ENCODE data around the gene PLEKHG3. TPM values are rescaled to one million over a fixed set of nuclear protein-coding genes. Genes with fewer than 3 reads are reported as not detected.
A peak's percentile ranks its signal among the peaks of the same experiment; 100 is the strongest.

Gene PLEKHG3
- total RNA-seq, 1 donor from 2014 or later = 3.0 TPM

DNA sequence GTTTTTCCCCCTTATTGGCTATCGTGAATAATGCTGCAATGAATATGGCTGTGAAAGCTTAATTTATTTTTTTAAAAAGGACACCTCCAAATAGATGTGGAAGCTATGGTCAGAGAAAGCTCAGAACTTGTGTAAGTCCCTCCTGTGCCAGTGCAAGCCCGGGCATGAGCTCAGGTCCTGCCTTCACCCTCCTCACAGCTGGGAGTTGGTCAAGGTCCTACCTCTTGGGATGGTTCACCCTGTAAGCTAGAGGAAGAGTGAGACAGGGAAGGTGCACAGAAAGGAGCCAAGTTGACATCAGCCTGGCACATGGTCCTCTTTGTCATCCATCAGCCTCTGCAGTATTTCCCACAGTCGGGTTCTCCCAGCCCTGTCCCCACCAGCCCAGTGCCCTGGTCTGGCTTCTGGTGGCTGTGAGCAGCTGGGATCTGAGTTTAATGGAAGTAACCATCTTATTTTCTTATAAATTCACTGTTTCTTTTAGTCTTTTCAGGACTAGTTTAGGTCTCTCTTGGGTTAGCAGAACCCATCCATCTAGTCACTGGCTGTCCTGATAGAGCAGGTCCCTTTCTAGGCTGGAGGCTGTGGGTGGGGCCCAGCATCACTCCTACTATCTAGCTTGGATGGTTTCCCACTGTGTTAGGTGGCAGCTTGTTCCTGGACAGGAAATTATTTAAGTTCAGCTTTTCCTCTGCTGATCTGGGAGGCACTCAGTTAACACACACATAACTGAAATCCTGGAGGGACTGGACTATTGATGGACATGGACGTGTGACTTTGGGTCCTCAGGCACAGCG, 11.8 kb upstream of the PLEKHG3 start:
- H3K36me3 Mint-ChIP-seq (ENCODE audit: low read depth) = no peaks in the 10 kb centered on the region
- peaks cover 30% of the 10 kb centered on the region for H3K27me3 Mint-ChIP-seq
- DNase-seq = no peak
- intact Hi-C loops (cut with micrococcal nuclease) = no loop called here
- H3K9me3 Mint-ChIP-seq = no peaks in the 10 kb centered on the region
- H3K27ac Mint-ChIP-seq = no peak overlapping the region
- peaks cover 29% of the 10 kb centered on the region for H3K4me1 Mint-ChIP-seq
- no peak overlapping the region for H3K4me3 Mint-ChIP-seq

DNA sequence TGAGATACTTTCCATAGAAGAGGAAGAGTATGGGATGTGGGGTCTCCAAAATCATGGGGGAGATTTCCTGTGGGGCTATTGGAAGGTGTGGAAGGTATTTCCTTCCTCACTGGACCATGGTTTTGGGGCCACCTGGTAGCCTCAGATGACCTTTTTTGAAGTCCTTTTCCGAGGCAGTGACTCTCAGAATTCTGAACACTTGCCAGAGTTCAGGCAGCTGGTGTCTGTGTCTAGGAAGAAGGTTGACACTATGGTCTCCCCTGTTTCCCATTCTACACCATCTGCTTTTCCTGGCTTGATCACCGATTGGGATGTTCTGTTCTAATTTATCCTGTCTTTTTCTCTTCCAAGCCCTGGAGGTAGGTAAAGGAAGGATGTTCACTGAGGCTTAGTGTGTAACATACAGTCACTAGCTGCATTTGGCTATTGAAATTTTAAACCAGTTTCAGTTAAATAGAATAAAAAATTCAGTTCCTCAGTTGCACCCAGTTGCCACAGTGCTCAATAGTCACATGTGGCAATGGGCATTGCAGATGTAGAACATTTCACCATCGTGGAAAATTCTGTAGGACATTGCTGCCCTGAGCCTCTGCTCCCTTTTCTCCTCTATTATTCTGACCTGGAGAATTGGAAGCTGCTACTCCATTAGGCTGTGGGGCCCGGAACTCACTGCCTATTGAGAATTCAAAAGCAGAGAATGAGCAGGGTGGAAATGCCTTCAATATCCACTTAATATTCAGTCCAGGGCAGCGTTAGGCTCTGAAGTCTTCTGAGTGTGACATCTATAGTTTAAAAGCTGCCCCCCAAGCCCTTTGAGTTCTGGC, 11.0 kb upstream of the PLEKHG3 start:
- peaks cover 32% of the 10 kb centered on the region for H3K27me3 Mint-ChIP-seq
- DNase-seq = no peak
- H3K27ac Mint-ChIP-seq = no peak overlapping the region
- peaks cover 27% of the 10 kb centered on the region for H3K4me1 Mint-ChIP-seq
- intact Hi-C loops (cut with micrococcal nuclease) = no loop called here
- H3K9me3 Mint-ChIP-seq = no peaks in the 10 kb centered on the region
- no peaks in the 10 kb centered on the region for H3K36me3 Mint-ChIP-seq (ENCODE audit: low read depth)
- no peak overlapping the region for H3K4me3 Mint-ChIP-seq

DNA sequence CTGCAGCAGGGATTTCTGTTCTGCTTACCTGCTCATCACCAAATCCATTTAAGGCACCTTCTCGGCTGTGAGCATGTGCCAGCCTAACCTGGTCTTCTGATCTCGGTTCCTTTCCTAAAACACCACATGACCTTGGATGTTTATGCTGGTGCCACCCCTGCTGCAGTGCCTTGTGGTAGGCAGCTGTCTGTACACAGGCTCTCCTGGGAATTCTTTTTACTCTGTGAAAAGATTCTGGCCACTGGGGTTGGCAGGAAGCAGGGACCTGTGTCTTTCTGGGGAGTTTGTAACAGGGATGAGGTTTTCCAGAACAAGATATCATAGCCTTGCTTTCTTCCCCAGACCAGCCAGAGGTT, 10.4 kb upstream of the PLEKHG3 start:
- peaks cover 31% of the 10 kb centered on the region for H3K27me3 Mint-ChIP-seq
- DNase-seq = no peak
- no peak overlapping the region for H3K27ac Mint-ChIP-seq
- no peaks in the 10 kb centered on the region for H3K36me3 Mint-ChIP-seq (ENCODE audit: low read depth)
- H3K4me1 Mint-ChIP-seq = peaks cover 29% of the 10 kb centered on the region
- no peak overlapping the region for H3K4me3 Mint-ChIP-seq
- H3K9me3 Mint-ChIP-seq = no peaks in the 10 kb centered on the region
- intact Hi-C loops (cut with micrococcal nuclease) = no loop called here

DNA sequence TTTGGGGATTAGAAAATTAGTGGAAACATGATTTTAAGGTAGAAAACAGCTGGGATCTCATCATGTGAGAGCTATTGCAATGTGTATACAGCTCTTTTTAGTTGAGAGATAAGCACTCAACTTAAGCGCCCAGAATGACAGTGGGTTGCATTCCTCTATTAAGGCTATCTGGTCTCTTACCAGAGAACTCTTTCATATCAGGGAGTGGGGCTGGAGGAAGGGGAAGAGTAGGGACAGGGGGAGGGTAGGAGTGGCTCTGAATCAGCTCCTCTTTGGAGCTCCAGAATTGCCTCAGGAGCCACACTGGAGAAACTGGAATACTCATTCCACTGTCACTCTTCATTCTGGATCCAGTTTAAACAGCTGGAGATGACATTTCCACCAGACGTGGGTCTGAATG, 9.2 kb upstream of the PLEKHG3 start:
- DNase-seq = no peak
- Mint-ChIP-seq H3K4me3 (no peak overlapping the region), H3K9me3 (no peaks in the 10 kb centered on the region), H3K4me1 (peaks cover 27% of the 10 kb centered on the region), H3K36me3 (ENCODE audit: low read depth) (no peaks in the 10 kb centered on the region), H3K27me3 (peaks cover 26% of the 10 kb centered on the region), H3K27ac (no peak overlapping the region)
- intact Hi-C loops (cut with micrococcal nuclease) = no loop called here

DNA sequence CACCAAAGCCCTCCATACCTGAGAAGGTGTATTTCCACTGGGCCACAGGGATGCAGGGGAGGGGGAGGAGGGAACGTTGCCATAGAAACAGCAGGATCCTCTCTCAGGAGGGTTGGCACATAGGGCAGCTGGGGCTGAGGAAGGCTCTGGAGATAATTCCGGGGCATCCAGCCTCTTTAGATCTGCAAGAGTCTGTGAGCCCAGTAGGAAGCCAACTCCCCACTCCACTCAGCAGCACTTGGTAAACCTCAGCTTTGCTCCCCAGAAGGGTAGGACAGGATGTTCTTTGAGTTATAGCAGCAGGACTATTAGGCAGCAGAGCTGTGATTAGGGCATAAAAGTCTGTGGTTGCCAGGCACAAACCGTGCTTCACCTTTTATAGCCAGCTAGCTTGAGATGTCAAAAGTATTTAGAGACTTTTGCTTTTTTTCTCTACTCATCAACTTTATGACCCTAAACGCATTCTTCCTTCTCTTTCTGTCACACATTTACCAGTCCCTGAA, 7.8 kb upstream of the PLEKHG3 start:
- Mint-ChIP-seq H3K27me3 (peaks cover 37% of the 10 kb centered on the region), H3K9me3 (no peaks in the 10 kb centered on the region), H3K27ac (no peak overlapping the region), H3K36me3 (ENCODE audit: low read depth) (no peaks in the 10 kb centered on the region), H3K4me3 (no peak overlapping the region), H3K4me1 (peaks cover 28% of the 10 kb centered on the region)
- peak; percentile 69 for DNase-seq
- intact Hi-C loops (cut with micrococcal nuclease) = no loop called here

DNA sequence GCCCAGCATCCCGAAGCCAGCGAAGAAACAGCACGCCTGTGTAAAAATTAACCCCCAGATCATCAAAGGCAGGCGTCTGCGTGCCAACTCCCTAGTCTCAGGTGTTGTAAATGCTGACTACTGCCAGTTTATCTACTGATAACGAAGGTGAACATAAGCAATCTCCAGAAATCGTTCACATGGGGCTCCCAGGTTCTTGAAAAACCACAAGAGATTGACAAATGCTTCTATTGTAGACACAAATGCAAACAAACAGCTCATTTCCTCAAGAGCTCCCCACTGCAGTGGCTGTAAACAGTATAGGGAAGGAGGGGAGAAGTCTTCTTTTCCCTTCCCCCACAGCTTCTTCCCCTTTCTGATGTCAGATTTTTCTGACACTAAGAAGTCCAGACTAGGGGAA, 5.3 kb upstream of the PLEKHG3 start:
- Mint-ChIP-seq H3K27me3 (peaks cover 52% of the 10 kb centered on the region), H3K9me3 (no peaks in the 10 kb centered on the region), H3K27ac (no peak overlapping the region), H3K36me3 (ENCODE audit: low read depth) (no peaks in the 10 kb centered on the region), H3K4me1 (peaks cover 33% of the 10 kb centered on the region), H3K4me3 (peak overlapping the region; percentile 7)
- peak; percentile 76 for DNase-seq
- intact Hi-C loops (cut with micrococcal nuclease) = no loop called here

DNA sequence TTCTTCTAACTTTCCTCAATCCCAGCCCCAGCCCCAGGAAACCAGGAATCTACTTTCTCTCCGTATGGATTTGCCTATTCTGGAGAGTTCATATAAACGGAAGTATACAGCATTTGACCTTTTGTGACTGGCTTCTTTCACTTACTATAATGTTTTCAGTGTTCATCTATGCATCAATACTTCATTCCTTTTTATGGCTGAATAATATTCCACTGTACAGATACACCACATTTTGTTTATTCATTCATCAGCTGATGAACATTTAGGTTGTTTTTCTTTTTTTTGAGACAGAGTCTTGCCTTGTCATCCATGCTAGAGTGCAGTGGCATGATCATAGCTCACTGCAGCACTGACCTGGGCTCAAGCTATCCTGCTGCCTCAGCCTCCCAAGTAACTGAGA, 3.9 kb upstream of the PLEKHG3 start:
- intact Hi-C loops (cut with micrococcal nuclease) = no loop called here
- H3K27me3 Mint-ChIP-seq = peaks cover 51% of the 10 kb centered on the region
- peak overlapping the region; percentile 10 for H3K27ac Mint-ChIP-seq
- H3K4me3 Mint-ChIP-seq = no peak overlapping the region
- H3K9me3 Mint-ChIP-seq = no peaks in the 10 kb centered on the region
- no peak for DNase-seq
- H3K36me3 Mint-ChIP-seq (ENCODE audit: low read depth) = no peaks in the 10 kb centered on the region
- peaks cover 34% of the 10 kb centered on the region for H3K4me1 Mint-ChIP-seq

DNA sequence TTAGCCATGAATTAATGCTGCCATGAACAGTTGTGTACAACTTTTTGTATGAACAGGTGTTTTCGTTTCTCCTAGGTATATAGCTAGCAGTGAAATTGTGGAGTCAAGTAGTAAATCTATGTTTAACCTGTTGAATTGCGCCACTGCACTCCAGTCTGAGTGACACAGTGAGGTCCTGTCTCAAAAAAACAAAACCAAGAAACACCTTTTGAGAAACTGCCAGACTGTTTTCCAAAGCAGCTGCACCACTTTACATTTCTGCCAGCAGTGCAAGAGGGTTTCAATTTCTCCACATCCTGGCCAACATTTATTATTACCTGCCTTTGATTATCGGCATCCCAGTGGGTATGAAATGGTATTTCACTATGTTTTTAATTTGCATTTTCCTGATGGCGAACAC, 3.3 kb upstream of the PLEKHG3 start:
- no peak overlapping the region for H3K4me3 Mint-ChIP-seq
- no peak overlapping the region for H3K27ac Mint-ChIP-seq
- H3K9me3 Mint-ChIP-seq = no peaks in the 10 kb centered on the region
- DNase-seq = no peak
- peaks cover under 1% of the 10 kb centered on the region for H3K36me3 Mint-ChIP-seq (ENCODE audit: low read depth)
- peaks cover 55% of the 10 kb centered on the region for H3K27me3 Mint-ChIP-seq
- intact Hi-C loops (cut with micrococcal nuclease) = no loop called here
- H3K4me1 Mint-ChIP-seq = peaks cover 39% of the 10 kb centered on the region

DNA sequence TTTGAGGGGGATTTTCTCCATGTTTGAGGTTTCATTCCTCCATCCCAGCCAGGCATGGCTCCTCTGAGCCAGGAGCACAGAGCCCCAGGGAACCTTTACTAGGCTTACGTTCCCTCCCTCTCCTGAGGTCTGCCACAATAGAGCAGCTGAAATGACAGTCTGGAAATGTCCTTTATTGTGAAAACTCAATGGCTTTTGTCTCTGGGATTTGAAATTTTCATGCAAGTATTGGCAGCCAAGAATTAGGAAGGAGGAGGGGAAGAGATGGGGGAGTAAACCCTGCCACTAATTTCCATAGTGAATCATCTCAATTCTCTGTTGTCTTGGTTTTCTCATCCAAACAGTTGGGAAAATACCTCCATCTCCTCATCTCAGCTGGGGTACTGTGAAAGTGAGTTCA, 2.6 kb upstream of the PLEKHG3 start:
- DNase-seq = no peak
- Mint-ChIP-seq H3K27me3 (peaks cover 56% of the 10 kb centered on the region), H3K27ac (no peak overlapping the region), H3K9me3 (no peaks in the 10 kb centered on the region), H3K4me3 (no peak overlapping the region), H3K36me3 (ENCODE audit: low read depth) (peaks cover 2% of the 10 kb centered on the region), H3K4me1 (peaks cover 37% of the 10 kb centered on the region)
- intact Hi-C loops (cut with micrococcal nuclease) = no loop called here

DNA sequence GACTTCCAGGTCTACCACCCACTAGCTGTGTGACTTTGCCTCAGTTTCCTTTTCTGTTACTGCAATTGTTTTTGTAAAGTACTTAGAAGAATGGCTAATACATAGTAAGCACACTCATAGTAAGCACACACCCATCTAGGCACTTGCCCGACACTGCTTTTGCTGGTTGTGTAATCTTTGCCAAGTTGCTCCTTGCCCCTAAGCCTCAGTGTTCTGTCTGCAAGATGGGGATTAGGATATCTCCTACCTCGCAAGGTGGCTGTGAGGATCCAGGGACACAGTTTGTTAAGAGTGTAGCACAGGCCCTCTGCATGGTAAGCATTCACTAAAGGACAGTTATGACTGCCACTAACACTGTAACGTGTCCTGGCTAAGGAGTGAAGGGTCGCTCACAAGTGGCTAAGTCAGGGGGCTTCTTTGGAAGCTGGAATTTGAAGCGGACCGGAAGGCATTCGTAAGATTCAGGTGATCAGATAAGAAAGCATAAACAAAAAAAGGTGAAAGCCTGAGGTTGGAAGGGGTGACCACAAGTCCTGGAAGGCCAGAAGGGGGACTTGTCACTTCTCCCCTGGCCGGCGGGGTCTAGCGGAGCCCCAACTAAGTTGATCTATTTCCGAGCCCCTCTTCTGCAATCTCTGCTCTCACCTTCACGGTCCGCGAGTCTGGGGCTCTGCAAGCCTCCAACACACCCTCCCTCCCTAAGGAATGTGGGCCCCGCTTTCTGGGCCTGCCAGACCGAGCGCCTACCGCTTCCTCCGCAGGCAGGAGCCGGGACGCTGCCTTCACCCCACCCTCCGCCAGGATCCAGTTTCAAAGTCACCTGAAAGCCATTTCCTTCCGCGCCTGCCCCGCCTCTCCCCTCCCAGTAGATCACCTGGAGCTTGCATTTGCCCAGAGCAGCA, 1.5 kb upstream of the PLEKHG3 start:
- Mint-ChIP-seq H3K27me3 (peaks cover 58% of the 10 kb centered on the region), H3K4me1 (peaks cover 46% of the 10 kb centered on the region), H3K9me3 (no peaks in the 10 kb centered on the region), H3K36me3 (ENCODE audit: low read depth) (peaks cover 2% of the 10 kb centered on the region), H3K4me3 (peak overlapping the region; percentile 73), H3K27ac (no peak overlapping the region)
- intact Hi-C loops (cut with micrococcal nuclease) = no loop called here
- DNase-seq = peak; percentile 72

DNA sequence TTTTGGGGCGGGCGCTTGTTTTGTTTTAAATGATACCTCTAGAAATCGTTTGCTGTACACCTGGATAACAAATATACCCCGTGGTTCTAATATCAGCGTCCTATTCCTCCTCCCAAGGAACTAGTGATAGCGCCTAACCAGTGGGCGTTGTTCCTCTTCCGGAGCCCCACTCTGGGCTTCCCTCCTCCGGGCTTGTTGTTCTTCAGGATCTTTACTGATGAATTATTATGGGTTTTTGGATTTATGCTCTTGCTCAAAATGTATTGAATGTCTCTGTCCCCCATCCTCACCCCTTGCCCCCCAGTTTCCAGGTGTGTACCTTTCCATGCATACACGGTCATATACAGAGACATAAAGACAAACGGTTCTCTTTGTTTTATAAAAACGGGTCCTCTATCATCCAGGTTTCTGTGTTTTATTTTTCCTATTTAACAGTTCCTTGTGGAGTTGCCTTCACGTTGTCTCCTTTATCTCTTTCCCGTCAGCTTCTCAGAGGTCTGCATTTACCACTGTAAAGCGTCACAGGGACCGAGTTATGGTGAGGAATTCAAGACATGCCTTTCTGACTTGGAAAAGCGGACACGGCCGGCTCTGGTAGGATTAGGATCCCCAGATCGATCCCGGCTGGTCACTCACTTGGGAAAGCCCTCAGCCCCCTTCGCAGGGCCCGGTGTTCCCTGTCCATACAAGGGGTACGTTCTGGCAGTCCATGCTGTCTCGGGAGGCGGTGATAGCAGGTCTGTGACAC, 655 bp upstream of the PLEKHG3 start:
- Mint-ChIP-seq H3K4me1 (peaks cover 49% of the 10 kb centered on the region), H3K36me3 (ENCODE audit: low read depth) (peaks cover 2% of the 10 kb centered on the region), H3K4me3 (peak overlapping the region; percentile 73), H3K9me3 (no peaks in the 10 kb centered on the region), H3K27ac (no peak overlapping the region), H3K27me3 (peaks cover 59% of the 10 kb centered on the region)
- DNase-seq = no peak
- intact Hi-C loops (cut with micrococcal nuclease) = no loop called here

DNA sequence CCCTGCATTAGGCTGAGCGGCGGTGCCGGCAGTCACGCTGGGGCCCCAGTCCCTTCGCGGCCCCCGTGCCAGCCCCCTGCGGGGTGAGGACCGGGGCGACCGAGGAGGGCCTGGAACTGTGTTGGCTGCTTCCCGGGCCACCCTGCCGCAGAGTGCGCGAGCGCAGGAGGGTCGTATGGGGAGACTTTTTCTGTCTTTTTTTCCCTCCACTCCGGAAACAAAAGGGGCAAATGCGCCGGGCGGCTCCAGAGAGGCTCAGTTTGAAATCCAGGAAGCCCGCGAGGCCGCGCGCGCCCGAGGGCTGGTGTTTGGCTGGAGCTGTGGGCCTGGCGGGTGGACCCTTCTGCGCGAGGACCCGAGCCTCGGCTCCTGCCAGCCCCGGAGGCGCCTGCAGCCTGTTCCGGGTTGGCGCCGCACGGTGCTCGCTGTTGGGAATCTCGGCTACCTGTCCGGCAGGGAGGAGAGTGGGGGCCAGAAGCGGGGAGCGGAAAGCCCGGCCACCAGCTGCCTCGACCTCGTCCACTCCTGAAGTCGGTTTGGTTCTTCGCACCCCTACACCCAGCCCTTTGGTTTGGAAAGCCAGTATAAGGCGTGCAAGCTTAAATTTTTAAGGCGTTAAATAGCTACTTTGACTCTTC, 638 bp downstream of the PLEKHG3 start:
- H3K36me3 Mint-ChIP-seq (ENCODE audit: low read depth) = peaks cover 2% of the 10 kb centered on the region
- H3K9me3 Mint-ChIP-seq = no peaks in the 10 kb centered on the region
- H3K27ac Mint-ChIP-seq = peak overlapping the region; percentile 13
- intact Hi-C loops (cut with micrococcal nuclease) = loop anchor here (5.0 kb wide), 1 partner anchor 163 kb away; the partner anchor contains the start of gene HSPA2
- peak; percentile 78 for DNase-seq
- peaks cover 53% of the 10 kb centered on the region for H3K4me1 Mint-ChIP-seq
- H3K4me3 Mint-ChIP-seq = peak overlapping the region; percentile 73
- peaks cover 55% of the 10 kb centered on the region for H3K27me3 Mint-ChIP-seq
